Islet precursor cell (in vitro differentiated cells): ENCODE results near the gene TARBP1.

ENCODE experiments used
- DNase-seq: peaks from one replicate; pipeline ENCODE4 v3.0.0-alpha.2; 2018

TARBP1 gene

DNA sequence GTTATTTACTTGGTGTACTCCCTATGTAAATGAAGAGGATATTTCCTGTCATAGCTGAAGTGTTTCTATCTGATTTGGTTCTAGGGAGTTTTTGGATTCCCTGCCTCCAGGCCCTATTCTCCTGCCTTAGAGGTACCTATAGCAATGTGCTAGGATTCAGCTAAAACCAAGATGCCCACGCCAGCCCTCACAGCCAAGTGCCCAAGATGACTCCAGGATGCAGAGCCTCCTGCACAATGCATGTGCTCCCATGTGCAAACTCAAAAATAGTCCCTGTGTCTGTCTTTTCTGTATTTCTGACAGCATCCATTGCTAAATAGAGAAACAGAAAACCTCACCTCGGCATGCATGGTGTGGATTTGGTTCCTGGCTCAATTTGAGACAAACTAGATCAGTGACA, 887 bp upstream of the TARBP1 start:
- no peak for DNase-seq

DNA sequence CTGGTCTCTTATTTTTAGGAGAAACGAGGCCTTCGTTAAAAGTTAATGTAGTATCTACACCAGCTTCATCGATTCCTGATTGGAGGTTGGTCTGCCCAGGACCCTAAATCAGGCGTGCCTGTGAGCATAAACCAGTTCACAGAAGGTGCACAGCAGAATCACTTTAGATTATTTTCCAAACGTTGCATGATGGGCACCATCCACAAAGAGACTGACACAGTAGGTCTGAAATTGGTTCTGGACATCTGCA, 256 bp upstream of the TARBP1 start:
- no peak for DNase-seq

DNA sequence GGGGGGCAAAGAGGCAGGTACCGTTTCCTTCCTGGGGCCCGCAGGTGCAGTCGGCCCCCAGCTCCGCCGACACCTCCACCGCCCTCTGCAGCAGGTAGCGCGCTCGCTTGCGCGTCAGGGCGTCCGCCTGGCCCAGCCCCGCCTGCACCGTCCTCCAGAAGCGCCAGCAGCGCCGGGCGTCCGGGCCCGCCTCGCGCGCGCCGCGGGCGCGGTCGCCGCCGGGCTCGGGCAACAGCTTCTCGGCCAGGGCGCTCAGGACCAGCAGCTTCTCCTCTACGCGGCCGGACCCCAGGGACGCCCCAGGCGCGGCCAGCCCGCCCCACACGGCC, 863 bp downstream of the TARBP1 start:
- no peak for DNase-seq

DNA sequence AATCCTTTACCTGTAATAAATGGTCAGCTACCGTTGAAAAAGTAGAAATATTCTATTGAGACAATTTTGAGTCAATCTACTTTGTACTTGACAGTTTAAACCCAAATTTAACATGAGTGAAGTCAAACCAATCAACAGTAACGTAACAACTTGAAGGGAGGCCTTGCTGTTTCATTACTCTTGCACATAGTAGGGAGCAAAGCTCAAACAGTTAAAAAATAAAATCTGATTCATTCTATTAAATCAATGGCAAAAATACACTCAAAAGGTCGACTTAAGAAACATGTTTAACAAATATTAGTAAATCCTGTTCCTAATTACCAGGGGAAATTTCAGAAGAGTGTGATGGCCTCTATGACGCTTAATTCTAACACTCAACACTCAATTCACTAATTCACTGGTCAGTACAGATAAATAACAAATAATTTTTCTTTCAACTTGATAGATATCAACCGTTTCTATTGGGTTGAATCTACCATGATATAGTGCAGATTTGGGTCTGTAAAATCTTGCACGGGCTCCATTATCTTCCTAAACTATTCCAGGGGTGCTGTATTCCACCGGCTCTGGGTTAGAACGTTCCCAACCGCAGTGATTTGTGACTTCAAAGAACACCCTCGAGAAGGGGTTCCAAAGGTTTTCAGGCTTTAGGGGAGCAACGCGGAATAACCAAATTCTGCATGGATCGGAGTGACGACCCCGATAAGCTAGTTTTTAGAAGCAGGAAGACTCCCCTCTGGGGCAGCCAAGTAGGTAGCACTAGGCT, 1.4 kb downstream of the TARBP1 start:
- DNase-seq: no peak

DNA sequence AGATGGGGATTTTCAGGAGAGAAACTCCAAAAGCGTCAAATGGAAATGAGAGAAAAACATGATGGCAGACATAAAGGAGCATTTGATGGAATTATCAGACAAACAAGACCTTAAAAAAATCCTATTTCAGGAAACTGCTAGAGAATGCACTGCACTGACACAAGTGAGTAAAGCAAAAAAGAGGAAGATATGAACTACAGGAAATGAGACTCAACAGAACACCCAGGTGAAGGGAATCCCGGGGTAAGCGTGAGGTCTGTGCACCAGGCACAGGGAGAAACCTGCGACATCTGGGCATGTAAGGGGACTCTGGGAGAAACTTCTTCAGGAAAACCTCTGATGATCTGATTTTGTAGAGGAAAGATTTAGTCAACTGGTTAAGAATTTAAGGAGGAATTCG, 2.8 kb downstream of the TARBP1 start:
- DNase-seq: no peak

DNA sequence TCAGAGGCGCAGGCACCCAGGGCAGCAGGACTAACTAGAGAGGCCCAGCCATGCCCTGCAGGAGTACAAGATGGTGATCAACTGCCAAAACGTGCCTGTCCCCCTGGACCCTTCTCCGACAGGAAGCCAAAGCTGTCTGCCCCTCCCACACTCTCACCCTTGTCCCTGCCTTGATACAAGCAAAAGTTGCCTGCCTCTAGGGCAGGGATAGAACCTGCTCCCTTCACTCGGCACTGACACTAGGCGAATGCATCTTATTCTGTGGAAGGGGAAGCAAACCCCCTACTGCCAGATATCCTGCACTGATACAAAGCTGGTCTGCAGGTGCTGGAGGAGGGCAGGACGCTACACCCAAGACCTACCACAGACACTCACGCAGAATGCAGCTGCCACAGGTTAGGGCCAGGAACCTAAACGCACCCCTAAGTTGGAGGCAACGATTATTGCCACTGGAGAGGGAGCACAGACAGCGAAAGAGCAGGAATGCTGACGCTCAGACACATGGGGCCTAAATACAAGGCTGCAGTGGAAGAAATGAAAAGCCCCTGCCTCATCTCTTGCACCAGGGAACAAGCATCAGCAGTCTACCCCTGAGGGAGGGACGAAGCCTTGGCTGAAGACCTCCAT, 3.7 kb downstream of the TARBP1 start:
- DNase-seq: no peak

DNA sequence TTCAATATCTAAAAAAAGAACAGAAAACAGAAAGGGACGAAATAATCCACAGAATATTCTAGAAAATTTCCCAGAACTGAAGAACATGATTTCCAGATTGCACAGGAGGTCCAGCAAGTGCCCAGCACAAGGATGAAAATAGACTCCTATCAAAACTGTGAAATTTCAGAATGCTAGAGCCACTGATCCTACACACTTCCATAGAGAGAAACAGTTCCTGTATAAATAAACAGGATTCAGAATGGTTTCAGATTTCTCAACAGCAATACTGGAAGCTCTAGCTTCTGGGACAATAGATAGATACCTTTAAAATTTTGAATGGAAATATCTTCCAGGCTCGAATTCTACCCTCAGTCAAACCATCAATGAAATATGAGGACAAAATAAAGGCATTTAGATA, 4.6 kb downstream of the TARBP1 start:
- no peak for DNase-seq

DNA sequence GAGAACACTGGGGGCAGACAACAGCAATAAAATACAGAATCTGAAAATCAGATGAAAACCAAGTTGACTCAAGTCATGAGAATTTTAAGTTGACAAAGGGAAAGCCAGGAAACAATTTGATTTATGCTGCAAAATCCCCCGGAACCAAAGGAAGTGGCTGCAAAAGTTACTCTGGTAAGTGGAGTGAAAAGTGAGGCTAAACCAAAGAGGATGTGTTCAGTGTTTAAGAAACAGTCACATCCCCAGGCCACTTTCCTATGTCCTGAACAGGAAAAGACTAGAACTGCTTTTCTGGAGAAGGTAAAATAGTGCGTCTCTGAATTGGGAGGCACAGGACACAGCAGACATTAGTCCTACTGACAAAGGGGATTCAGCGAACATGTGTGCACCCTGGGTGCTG, 5.9 kb downstream of the TARBP1 start:
- no peak for DNase-seq

DNA sequence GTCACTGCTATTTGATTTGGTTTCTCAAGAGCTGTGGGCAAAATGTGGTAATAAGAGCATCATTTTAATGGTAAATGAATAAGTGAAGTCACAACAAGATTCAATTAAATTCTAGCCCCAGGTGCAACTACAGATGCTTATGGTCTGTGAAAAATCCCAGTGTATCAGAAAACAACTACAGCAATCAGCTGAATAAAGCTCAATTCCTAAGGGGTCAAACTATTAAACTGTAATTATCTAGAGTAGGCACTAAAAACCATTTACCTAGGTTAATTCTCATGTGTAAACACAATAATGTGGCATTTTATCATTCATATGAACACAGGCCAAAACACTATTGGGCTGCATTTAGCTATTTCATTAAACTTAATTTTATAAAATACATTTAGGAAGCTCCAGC, 9.6 kb downstream of the TARBP1 start:
- DNase-seq: no peak

DNA sequence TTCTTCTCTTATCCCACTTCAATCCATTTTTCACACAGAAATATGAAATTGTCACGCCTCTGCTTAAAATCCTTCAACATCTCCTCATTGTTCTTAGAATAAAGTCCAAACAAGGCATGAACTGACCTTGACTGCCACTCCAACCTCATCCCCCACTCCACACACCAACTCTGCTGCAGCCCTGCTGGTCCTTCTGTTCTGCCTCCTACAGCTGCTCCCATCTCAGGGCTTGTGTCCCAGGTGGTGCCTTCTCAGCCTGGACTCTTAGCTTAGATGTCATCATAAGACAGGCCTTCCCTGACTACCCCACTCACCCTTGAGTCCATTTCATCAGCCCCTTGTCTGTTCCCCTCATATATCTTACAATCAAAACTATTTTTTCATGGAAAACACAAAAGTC, 10.4 kb downstream of the TARBP1 start:
- no peak for DNase-seq

DNA sequence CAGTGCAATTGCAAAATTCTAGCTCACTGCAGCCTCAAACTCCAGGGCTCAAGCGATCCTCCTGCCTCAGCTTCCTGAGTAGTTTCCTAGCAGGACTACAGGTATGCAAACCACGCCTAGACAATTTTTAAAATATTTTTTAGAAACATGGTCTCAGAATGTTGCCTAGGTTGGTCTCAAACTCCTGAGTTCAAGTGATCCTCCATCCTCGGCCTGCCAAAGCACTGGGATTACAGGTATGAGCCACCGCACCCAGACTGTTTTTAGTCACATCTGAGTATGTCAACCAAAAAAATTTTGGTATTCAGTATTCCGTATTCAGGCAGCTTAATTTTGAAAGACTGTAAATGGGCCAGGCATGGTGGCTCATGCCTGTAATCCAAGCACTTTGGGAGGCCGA, 11.2 kb downstream of the TARBP1 start:
- DNase-seq: no peak

DNA sequence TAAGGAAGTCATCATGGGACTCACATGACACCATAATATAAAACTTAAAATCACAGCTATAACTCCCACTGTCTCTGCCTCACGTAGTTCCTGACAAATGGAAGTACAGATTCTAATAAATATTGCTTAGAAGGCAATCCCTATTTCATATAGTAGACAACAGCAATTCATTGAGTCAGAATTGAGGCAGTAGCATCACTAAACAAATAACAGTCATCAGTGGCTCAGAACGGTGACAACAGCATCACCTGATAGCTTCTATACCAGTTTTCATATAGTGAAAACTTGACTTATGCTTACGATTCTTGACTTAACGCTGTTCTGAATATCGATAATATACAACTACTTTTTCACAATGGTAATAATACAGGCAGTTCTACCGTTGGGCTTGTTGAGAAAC, 12.0 kb downstream of the TARBP1 start:
- no peak for DNase-seq

DNA sequence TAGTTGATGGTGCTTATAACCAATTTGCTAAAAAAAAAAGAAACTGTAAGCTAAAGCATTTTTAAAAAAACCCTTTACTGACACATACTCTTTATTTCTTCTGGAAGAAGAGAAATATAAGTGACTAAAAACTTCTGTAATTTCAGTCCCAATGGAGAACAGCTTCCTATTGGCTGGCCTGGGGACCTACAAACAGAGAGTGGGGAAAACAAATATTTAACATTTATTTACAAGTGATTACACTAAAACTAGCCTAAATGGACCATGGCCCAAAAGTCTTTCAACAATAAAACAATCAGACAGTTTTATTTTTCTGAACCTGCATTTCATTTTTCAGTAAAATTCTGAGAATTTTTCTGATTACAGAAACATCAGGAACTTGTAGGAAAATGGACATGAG, 15.2 kb downstream of the TARBP1 start:
- no peak for DNase-seq

DNA sequence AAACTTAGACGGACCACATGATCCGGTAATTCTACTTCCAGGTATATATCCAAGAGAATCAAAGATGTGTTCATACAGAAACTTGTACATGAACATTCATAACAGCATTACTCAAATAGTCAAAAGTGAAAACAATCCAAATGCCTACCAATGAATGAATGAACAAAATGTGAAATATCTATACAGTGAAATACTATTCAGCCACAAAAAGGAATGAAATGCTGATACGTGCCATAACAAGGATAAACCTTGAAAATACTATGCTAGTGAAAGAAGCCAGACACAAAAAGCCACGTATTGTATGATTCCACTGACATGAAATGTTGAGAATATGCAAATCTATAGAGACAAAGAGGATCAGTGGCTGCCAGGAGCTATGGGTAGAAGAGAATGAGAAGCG, 18.3 kb downstream of the TARBP1 start:
- DNase-seq: no peak

DNA sequence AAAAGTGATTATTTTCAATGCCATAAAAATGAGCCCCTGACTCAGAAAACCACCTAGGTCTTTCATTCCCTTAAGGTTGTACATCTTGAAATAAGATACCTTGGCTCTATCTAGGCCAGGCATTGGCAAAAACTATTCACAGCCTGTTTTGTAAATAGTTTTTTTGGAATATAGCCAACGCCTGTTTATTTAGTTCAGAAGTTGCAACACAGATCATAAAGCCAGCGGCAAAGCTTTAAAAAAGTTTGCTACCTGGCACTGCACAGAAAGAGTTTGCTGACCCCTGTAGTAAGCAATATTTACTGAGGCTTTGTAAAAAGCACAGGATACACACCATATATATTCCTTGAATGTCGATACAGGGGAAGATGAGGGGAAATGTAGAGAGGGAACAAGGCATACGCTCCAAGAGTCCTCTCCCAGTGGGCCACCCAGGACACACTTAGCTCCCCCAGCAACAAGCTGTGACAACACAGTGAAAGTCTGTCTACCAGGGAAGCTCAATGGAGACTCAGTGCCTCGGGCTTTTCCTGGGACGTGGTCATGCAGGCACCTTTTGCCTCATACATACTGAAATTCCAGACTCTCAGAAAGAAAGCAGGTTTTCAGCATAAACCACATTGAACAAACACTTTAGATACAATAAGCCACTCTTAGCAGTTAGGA, 20.5 kb downstream of the TARBP1 start:
- DNase-seq: peak; percentile 83

DNA sequence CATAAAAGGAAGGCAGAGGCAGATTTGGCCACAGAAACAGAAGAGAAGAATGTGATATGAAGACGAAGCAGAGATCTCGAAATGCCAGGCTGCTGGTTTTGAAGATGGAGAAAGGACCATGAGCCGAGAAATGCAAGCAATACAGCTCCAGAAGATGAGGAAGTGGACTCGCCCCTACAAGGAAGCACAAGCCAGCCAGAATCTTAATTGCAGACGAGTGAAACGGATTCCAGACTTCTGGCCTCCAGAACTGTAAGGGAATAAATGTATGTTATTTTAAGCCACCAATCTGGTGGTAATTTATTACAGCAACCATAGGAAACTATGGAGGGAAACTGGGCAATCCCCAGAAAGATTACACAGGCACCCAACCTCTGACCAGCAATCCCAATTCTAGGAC, 24.1 kb downstream of the TARBP1 start:
- DNase-seq: no peak

DNA sequence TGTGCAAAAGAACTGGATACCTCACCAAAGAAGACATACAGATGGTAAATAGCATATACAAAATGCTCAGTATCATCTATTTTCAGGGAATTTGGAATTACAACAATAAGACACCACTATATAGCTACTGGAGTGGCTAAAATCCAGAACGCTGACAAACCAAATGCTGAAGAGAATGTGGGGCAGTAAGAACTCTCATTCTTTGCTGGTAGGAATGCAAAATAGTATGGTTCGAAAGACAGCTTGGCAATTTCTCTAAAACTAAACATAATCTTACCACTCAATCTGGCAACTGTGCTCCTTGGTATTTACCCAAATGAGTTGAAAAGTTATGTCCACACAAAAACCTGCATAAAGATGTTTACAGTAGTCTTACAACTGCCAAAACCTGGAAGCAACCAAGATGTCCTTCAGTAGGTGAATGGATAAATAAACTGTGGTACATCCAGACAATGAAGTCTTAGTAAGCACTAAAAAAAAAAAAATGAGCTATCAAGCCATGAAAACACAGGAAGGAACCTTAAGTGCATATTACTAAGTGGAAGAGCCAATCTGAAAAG, 26.5 kb downstream of the TARBP1 start:
- no peak for DNase-seq

DNA sequence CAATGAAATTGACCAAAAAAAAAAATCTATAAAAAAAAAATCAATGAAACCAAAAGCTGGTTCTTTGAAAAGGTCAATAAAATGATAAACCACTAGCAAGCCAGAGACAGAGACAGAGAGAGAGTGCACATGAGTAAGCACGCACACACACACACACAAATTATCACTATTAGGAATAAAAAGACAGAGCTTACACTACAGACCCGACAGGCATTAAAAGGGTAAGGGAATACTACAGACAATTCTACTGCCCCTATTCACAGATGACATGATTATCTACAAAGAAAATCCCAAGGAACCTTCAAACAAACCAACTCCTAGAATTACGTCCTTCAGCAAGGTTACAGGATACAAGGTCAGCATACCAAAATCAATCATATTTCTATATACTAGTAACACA, 38.6 kb downstream of the TARBP1 start:
- DNase-seq: no peak

DNA sequence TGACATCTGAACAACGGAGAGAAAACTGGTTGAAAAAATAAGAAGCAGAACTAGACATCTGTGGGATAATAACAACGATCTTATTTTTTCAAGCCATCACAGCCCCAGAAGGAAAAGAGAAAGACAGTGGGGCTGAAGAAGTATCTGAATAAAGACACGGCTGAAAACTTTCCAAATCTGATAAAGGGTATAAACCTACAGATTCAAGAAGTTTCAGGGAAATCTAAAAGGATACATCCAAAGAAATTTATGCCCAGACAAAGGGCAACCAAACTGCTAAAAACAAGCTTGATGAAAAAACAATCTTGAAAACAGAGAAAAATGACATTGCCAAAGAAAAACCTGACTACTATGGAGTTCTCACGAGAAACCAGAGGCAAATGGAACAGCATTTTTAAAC, 40.4 kb downstream of the TARBP1 start:
- no peak for DNase-seq

DNA sequence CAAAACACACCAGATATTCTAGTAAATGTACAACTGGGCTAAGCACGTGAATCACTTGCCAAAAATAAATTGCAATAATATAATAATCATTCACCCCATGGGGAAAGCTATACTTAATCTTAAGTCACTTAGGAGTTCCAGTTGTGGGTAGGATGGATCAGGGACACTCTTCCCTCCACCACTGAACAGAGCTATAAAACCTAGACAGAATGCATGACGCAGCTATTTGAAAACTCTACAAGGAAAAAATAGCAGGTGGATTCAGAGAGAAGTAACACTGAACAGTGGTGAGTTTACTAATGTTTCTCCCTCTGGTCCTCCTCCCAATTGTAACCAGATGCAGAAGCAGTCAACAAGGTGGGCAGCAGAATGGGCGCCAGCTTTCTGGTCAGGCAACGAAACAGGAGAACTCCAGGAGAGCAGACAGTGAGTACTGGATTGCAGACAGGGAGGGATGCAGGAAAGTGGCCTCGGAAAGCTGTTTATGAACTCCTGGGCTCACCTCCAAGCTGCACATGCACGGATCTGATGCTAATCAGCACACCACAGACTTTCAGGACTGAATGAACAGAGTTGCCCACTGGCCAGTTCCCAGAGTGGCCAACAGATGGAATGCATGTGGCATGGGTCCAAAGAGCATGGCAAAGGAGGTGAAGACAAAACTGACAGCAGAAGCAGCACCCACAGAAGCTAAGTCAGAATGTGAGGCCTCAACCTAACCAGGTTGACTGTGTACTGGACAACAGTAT, 41.4 kb downstream of the TARBP1 start:
- no peak for DNase-seq

DNA sequence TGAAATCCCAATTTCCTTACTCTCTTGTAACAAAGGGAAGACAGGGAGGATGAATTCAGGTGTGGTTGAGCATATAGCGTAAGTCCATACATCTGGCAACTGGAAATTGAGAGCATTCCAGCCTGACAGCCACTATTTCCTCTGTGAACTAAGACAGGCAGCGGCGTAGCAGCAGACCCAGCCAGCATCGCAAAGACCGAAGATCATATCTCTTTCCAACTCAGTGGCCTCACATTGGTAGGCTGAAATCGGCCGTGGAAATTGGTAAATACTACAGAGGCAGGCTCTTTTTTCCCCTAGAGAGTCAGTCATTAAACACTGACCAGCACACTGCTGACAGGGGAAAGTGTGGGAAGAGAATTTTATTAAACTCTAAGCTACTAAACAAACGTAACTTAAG, 43.4 kb downstream of the TARBP1 start:
- DNase-seq: peak; percentile 76

DNA sequence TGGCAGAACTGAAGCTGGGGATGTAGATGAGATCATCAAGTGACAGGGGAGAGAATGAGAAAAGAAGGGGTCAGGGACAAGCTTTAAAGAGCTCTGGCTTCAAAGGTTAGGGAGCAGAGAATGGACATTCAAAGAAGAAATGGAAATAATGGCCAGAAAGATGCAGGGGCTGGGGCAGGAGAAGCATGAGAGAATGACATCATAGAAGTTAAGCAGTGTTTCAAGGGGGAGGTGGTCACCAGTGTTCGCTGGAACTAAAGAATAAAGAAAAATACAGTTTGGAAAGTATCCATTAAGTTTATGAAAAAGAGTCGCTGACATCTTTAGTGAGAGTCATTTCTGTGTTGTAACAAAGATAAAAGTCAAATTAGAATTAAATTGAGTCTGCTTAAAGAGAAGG, 44.3 kb downstream of the TARBP1 start:
- no peak for DNase-seq

DNA sequence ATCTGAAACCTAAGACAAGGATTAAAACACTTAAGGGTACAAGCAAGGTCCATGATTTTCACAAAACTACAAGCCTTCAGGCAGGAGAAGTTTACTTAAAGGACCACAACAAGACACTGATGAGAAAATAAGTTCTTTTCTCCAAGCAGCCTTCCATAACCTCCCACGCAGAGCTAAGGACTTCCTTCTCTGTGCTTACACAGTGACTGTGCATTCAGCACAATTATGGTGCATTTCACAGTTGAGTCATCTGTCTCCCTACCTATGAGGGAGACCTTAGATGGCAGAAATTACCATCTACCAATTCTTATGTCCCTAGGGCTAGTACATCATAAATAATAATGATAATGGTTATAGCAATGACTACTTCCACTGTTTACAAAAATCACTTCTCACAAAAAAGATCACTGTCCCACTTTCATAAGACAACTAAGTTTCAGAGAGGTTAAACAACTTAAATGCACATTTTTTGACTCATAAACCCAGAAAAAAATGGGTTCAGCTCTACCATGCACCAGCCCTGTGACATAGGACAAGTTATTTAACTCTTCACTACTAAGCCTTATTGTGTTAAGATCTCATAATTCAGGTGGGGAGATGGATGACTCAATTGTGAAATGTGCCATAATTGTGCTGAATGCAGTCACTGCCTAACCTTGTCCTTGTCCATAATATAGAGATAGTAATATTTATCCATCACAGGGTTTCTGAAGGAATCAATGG, 45.3 kb downstream of the TARBP1 start:
- no peak for DNase-seq
